ENCODE measurements around the gene TXNL4A.
"Not testable (repeated sequence)": the region's sequence is repeated elsewhere in the genome, so short reads cannot be mapped to it uniquely, and the experiment has no call there.

Gene TXNL4A

DNA sequence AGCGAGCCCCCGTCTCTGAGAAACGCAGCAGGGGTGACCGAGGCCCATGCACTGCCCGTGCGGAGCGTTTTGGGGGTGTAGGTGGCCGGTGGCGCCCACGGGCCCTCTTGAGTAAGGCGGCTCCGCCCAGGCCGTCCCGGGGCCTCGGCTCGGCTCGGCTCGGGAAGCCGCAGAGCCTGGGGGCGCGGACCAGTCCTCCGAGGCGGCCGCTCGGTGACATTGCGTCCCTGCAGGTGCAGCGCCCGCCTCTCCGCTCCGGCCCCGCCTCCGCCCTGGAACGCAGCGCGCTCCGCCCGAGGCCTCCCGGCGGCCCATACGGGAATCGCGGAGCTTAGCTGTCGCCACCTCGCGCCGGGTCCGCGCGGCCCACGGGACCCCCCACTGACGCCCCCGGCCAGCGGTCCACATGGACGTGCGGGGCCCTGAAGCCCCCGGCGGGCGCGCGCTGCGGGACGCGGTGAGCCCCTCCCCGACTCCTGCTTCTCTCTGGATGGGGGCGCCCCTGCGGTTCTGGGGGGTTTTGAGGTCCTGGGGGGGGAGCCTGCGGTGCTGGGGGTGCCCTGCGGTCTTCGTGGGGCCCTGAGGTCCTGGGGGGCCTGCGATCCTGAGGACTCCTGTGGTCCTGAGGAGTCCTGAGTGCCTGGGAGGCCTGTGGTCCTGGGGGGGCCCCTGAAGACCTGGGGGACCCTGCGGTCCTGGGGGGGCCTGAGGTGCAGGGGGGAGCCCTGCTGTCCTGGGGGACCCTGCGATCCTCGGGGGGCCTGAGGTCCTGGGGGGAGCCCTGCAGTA lies 23.8 kb downstream of the TXNL4A start, which contains the start of gene HSBP1L1:
TSS of gene HSBP1L1 (plus strand) at position 314 of the 789 bp plus-strand sequence. CDS start at position 407, 93 bp downstream.
- peak in 1 of 2 donors; percentile 55 for DNase-seq (ENCODE audit: low read depth in 2 of 2)

DNA sequence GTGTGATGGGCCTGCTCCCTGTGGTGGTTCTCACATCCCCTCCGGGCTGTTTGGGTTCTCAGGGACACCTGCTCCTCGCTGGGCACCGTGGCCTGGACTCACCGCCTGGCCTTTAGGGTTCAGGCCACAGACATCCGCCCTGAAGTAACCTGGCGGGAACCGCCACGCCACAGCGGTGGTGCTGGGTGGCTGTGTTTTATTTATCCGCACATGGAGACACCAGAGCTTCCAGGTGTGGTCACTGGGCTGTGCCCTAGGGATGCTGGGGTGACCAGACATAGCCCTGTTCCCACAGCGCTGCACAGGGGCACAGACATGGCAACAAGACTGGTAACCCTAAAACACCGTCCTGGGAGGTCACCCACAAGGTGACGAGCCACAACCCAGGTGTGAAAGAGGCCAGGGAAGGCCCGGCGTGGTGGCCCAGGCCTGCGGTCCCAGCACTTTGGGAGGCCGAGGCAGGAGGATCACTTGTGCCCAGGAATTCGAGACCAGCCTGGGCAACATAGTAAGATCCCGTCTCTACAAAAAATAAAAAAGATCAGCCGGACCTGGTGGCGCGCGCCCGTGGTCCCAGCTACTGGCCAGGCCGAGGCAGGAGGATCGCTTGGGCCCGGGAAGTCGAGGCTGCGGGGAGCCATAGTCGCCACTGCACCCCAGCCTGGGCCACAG lies 24.6 kb downstream of the TXNL4A start:
- no peak for DNase-seq (ENCODE audit: low read depth in 2 of 2)

DNA sequence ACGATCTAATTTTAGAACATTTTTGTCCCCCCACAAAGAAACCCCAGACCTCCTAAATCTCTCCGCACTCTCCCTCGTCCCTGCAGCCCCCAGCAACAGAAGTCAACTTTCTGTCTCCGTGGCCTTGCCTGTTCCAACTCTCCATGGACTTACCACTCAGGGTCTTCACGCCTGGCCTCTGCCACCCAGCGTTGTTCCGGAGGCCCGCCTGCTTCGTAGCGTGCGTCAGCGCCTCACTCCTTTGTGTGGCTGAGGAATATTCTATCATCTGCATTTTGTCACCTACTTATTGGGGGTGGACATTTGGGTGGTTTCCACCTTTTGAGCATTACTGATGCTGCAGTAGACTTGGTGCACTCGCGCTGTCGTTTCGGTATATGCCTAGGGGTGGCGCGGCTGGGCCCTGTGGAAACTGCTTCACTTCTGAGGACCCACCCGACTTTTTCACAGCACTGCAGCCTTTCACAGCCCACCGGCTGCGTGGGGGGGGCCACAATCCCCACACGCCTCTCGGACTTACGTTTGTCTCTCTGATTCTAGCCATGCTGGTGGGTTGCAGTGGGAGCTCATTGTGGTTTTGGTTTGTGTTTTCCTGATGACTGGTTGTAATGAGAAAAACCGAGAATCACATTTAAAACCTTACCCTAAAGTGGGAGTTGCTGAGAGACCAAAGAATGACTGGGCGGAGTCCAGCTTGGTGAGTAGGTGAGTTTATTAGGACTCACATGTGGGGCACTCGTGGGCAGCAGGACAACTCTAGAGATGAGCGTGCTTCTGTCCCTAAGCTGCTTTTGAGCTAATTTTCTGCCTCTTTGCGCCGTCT lies 25.3 kb downstream of the TXNL4A start:
- no peak for DNase-seq (ENCODE audit: low read depth in 2 of 2)

DNA sequence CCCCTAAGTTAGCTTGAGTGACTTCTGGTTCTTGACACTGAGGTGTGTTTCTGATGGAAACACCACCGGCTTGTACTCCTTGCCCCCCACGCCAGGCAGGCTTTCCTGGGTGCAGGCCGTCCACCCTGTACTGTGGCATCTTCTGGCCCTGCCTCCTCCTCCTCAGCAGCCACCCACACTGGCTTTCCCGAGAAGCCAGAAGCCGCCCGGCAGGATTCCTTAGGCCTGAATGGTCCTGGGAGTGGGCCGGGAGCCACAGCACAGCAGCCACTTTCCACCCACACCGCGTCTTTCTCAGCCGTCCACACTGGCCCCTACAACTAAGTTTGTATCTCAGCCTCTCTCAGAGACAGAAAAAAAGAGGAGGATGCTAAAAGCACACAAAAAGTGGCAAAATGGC lies 26.1 kb downstream of the TXNL4A start:
- no peak for DNase-seq (ENCODE audit: low read depth in 2 of 2)

DNA sequence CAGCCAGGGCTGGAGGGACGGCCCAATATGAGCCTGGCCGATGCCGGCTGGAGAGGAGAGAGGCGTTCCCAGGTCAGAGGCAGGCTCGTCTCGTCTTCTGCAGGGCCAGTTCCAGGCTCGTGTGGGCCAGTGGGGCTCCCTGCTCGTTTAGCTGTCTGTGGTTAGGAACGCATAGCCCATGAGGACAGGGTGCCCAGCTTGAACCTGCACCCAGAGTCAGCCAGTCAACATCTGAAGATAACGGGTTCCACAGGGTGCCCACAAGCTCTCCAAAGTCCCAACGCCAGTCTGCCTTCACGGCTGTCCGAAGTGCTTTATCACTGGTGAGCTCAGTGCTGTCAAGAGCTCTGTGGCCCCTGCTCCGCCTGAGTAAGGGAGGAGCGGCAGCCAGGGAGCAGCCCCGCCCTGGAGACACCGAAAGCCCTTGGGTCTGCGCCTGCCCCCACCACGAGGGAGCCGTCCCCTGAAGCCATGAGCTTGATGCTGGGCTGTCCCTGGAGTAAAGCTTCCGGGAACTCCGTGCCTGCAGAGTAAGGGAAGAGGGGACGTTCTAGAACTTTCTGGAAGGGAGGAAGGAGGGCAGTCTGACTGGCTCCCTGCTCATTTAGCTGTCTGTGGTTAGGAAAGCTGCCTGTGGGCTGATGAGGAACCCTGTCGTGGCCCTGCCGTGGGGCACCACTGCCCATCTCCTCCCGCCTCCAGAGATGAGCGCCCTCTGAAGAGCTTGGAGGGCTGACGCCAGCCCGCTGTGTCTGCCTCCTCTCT lies 26.7 kb downstream of the TXNL4A start:
- DNase-seq (ENCODE audit: low read depth in 2 of 2), result no peak

DNA sequence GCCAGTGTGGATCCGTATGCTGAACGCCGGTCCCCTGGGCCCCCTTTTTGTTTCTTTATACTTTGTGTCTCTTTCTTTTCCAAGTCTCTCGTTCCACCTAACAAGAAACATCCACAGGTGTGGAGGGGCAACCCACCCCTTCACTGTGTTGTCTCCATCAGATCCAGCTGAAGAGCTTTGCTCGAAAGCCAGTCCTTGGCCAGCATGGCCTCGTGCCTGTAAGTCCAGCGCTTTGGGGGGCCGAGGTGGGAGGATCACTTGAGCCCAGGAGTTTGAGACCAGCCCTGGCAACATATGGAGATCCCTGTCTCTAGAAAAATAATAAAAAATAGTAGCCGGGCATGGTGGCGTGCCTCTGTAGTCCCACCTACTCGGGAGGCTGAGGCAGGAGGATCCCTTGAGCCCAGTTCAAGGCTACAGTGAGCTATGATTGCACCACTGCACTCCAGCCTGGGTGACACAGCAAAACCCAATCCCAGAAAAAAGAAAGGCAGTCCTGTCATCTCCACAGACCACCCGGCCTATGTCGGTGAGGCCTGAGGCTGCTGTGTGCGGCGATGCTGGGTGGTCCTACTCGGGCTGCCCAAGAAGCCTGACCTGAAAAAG lies 27.3 kb downstream of the TXNL4A start:
- DNase-seq (ENCODE audit: low read depth in 2 of 2), result no peak

DNA sequence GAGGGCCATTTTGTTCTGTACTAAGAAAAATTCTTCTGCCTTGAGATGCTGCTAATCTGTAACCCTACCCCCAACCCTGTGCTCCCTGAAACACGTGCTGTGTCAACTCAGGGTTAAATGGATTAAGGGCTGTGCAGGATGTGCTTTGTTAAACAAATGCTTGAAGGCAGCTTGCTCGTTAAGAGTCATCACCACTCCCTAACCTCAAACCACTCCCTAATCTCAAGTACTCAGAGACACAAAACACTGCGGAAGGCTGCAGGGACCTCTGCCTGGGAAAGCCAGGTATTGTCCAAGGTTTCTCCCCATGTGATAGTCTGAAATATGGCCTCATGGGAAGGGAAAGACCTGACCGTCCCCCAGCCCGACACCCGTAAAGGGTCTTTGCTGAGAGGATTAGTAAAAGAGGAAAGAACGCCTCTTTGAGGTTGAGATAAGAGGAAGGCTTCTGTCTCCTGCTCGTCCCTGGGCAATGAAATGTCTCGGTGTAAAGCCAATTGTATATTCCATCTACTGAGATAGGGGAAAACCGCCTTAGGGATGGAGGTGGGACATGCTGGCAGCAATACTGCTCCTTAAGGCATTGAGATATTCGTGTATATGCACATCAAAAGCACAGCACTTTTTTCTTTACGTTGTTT lies 28.1 kb downstream of the TXNL4A start:
- DNase-seq (ENCODE audit: low read depth in 2 of 2), result not testable (repeated sequence)

DNA sequence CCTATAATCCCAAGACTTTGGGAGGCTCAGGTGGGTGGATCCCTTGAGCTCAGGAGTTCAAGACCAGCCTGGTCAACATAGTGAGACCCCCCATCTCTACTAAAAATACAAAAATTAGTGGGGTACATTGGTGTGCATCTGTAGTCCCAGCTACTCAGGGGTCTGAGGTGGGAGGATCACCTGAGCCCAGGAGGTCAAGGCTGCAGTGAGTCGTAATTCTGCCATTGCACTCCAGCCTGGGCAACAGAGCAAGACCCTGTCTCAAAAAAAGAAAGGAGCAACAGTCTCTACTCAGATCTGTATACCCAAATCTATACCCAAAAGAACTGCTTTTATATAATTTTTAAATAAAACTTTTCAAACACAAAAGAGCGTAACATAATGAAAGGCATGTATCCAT lies 29.4 kb downstream of the TXNL4A start:
- DNase-seq (ENCODE audit: low read depth in 2 of 2), result no peak

DNA sequence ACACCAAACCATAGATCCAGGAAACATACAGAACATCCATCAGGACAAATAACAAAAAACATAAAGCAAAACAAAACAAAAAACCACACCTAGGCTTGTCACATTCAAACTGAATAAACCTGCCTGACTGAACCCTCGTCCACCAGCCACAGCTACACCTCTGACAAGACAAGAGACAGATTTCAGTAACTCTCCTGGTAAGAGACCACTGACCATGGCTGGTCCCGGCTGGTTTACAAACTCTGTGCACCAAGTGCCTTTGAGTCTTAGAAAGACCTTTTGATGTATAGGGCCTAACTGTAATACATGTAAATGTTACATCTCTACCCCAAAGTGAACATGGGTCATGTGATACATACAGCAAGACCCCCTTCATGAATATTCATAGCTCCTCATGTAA lies 32.1 kb downstream of the TXNL4A start:
- no peak for DNase-seq (ENCODE audit: low read depth in 2 of 2)

DNA sequence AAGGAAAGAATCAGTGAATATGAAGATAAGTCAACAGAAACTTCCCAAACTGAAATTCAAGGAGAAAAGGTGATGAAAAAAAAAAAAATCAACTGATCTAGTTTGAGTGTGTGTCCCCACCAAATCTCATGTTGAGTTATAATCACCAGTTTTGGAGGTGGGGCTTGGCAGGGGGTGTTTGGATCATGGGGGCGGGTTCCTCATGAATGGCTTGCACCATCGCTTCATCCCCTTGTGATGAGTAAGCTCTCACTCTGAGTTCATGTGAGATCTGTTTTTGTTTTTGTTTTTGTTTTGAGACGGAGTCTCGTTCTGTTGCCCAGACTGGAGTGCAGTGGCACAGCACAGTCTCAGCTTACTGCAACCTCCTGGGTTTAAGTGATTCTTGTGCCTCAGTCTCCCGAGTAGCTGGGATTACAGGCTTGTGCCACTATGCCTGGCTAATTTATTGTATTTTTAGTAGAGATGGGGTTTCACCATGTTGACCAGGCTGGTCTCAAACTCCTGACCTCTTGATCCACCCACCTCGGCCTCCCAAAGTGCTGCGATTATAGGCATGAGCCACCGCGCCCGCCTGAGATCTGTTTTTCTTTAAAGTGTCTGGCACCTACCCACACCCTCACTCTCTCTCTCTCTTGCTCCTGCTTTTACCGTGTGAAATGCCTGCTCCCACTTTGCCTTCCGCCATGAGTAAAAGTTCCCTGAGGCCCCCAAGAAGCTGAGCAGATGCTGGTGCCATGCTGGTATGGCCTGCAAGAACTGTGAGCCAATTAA lies 32.9 kb downstream of the TXNL4A start:
- DNase-seq (ENCODE audit: low read depth in 2 of 2), result no peak

DNA sequence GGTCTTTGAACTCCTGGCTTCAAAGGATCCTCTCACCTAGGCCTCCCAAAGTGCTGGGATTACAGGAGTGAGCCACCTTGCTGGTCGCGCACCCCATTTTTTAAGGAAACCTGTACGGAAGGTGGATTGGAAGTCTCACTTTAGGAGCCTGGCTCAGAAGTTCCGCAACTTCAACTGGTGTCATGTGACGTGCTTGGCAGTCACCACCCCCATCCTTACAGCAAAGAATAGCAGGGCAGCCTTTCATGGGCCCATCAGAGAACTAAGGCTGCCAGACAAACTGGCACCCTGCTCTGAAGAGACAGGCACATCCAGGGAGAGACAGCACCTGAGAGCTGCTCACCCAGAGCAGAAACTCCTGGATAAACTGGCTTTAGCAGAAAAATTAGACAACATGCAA lies 33.6 kb downstream of the TXNL4A start:
- no peak for DNase-seq (ENCODE audit: low read depth in 2 of 2)

DNA sequence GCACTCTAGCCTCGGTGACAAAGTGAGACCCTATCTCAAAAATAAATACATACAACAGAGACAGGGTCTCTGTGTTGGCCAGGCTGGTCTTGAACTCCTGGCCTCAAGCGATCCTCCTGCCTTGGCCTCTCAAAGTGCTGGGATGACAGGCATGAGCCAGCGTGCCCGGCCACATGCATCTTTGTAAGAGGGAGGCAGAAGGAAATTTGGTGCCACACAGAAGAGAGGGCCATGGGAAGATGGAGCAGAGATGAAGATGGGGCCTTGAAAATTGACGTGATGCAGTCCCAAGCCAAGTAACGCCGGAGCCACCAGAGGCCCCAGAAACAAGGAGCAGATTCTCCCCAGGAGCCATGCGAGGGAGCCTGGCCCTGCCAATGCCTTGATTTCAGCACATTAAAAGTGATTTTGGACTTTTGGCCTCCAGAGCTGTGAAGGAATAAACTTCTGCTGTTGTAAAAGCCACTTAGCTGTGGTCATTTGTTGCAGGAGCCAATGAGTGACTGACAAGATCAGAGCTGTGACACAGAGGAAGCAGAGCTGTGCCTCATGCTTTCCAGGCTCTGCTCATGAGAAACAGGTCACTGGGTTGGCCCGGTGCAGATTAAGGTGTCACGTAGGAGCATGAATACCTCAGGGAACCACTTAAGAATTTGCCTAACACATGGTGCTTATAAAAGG lies 34.3 kb downstream of the TXNL4A start:
- no peak for DNase-seq (ENCODE audit: low read depth in 2 of 2)

DNA sequence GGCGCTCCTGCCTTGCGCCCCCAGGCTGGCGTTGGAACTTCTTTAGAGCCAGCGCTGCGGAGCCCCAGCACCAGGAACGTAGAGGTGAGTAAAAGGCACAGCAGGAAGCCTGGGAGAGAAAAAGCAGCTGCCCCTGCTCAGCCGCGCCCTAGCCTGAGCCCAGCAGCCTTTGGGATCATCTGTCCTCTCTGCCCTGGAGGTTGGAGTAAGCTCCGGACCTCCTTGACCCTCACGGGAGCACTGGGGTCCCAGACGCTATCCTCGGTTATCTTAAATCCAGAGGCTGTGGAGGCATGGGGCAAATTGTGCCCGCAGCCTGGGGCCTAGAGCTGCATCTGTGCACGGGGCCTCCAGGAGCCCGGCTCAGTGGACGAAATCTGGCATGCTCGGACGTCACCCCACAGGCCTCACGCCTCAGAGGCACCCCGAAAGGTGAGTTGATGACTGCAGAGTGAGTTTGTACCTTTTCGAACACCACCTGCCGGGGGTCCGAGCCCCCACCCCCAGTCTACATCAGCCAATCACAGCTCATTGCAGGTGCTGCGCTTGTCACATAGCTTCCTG lies 35.3 kb downstream of the TXNL4A start:
- no peak for DNase-seq (ENCODE audit: low read depth in 2 of 2)

DNA sequence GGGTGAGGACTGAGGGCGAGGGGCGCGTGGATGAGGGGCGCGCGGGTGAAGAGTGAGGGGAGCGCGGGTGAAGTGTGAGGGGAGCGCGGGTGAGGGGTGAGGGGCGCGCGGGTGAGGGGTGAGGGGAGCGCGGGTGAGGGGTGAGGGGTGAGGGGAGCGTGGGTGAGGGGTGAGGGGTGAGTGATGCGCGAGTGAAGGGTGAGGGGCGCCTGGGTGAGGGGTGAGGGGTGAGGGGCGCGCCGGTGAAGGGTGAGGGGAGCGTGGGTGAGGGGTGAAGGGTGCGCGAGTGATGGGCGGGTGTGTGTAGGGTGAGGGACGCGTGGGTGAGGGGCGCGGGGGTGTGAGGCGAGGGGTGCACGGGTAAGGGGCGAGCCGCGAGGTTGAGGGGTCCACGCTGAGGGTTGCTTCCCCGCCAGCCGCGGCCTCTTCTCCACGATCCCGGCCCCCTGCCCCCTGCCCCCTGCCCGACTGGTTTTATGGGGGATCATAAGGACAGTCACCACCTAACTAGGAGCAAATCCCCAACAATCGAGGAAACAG lies 35.8 kb downstream of the TXNL4A start:
- DNase-seq (ENCODE audit: low read depth in 2 of 2), result no peak

DNA sequence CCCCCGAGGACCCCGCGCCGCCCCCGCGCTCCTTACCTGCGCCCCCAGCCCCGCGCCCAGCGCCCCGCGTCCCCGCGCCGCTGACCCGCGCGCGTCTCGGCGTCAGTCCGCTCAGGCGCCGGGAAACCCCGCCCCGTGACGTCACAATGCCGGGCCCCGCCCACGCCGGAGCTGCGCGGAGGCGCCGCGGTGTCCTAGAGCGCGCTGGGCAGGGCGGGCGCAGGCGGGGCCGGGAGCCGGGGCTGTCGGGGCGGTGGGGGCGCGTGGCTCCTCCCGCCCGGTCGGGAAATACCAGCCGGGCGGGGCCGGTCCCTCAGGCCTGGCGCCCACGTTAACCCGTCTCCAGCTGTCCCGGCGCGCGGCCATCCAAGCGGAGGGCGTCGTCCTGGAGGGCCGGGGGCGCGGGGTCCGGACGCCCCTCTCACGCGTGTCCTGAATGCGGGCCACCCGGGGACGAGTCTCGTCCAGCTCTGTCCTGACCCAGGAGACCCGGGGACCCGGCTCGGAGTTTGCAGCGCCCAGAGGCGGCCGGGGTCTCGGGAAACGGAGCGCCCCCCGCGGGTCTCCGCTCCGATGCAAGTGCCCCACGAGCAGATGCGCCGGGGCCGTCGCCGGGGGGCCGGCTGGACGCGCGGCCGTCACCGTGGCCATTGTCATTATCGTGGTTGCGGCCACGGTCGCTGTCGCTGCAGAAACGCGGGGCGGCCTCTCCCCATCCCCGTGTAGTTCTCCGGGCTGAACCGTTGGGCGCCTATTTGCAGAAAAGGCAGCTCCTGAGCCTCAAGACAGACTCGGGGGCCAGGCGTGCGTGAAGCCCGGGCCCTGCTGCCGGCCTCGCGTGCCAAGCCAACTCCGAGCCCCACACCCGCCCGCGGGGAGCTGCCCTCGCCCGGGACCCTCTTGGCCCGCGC lies 36.6 kb downstream of the TXNL4A start, which contains the start of gene SLC66A2:
TSS of gene SLC66A2 (minus strand) at position 109 of the 911 bp plus-strand sequence. CDS start 727 bp downstream, outside the sequence.
- peak; percentile 94 for DNase-seq (ENCODE audit: low read depth in 2 of 2)

DNA sequence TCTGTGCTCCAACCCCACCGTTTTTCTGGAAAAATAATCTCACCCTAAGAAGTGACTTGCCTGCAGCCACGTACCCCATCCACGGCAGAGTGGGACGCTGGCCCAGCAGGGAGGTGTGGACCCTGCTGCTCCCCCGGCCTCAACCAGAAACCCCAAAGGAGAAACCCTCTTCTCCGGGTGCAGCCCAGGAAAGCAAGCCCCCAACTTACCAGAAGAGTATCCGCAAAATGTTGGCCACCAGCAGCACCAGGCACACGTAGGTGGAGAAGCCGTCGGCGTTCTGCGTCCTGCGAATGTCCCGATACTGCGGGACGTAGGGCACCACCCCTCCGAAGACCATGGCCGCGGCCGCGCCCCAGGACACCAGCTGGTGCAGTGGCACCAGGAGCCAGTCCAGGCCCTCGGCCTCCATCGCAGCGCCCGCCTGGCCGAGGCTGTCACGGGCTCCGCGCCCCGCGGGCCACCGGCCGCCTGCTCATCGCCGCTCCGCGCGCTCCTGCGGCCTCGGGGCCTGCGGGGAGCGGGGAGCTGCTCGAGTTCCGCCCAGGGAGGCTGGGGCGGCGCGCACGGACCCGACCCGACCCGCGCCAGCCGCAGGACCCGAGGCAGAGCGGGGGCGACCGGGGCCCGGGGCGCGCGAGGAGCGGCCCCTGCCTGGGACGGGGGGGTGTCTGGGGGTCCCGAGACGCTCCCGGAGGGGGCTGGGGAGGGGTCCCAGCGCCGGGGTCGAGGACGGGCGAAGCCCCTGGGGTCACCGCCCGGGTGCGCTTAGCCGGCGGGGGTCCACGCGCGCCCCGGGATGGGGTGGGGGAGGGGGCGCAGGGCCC lies 37.6 kb downstream of the TXNL4A start:
- DNase-seq (ENCODE audit: low read depth in 2 of 2), result no peak
